GM21526 (cell line): ENCODE data around the gene ROGDI.

Experiments
- ATAC-seq: cut with Tn5 transposase; IDR thresholded peaks from one replicate; pipeline ENCODE4 v1.9.1; 2021; ENCODE audit warnings: moderate library complexity; ENCODE audit not compliant: unreplicated experiment, low FRiP score

ROGDI gene, protein sequence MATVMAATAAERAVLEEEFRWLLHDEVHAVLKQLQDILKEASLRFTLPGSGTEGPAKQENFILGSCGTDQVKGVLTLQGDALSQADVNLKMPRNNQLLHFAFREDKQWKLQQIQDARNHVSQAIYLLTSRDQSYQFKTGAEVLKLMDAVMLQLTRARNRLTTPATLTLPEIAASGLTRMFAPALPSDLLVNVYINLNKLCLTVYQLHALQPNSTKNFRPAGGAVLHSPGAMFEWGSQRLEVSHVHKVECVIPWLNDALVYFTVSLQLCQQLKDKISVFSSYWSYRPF

DNA sequence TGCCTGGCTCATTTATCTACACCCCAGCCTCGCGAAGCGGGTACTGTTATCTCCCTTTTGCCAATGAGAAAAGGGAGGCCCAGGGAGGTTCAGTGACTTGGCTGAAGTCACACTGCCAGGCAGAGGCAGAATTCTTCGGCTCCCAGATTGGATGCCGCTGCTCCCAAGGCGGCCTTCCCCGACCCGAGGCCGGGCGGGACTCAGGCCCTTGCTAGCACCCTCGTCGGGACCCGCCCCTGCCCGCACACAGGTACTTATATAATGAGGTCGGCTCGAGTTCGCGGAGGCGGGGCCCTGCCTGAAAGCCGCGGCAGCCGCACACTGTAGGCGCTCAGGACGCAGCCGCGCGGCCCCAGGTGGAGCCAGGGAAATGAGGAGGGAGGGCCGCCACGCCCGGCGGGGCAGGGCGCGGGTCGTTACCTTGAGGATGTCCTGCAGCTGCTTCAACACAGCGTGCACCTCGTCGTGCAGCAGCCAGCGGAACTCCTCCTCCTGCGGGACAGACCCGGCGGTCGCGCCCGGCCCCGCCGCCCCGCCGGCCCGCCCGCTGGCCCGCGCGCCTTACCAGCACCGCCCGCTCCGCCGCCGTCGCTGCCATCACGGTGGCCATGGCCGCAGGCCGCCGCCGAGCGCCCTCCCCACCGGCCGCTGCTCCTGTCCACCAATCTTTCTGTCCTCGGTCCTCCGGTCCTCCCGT, at the start of gene ROGDI:
Gene ROGDI (minus strand): TSS at position 672 of the 697 bp plus-strand sequence. CDS start 62 bp downstream, at position 610.
- ATAC-seq, result peak; percentile 59

DNA sequence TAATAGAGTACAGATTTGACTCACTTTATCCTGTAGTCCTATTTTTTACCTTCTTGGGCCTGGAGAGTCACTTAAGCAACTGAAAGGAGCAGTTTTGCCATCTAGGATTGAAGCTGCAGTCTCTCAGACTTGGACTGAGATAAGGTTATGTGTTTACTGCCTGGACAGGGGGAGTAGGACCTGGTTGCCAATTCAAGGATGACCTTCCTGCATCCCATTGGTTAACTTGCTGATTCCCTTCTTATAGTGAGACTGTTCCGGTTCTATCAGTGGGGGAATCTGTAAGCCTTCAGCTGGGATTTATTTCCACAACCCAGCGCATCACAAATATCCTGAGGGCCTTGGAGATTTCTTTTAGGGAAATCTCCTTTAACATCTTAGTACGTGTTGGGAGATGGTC, 47.8 kb upstream of the ROGDI start:
- no peak for ATAC-seq

DNA sequence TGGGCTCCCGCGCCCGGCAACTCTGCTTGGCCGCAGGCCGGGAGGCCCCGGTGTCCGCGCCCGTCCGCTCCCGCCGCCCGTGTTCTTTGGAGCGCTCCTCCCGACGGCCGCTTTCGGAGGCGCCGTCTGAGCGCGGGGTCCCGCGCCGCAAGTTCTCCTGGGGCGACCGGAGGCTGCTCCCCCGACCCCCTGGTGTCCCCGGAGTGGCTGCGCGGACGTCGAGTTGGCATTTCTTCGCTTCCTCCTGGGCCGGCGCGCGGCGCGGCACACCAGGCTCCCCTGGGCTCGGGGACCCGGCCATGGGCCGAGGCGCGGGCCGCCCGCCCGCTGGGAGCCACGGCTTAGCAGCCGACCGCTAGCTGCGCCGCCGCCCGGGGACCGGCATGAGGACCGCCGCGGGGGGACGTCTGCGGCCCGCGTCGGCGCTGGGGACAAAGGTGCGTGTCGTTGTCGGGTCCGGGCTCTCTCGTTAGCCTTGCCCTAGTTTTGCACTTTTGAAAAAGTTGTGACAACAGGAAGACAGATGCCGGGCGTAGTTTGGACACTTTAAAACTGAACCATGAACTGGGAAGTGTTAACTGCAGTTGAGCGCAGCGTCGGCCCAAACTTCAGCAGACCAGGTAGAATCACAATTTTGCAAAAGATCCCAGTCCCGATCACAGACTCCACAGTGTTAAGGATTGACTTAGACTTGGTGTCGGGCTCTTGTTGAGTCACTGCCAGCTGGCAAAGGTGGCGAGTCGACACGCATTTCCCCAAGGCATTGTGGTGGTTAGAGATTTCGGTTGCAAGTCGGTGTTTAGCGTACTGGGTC, 45.5 kb upstream of the ROGDI start:
- ATAC-seq, result peak; percentile 29

DNA sequence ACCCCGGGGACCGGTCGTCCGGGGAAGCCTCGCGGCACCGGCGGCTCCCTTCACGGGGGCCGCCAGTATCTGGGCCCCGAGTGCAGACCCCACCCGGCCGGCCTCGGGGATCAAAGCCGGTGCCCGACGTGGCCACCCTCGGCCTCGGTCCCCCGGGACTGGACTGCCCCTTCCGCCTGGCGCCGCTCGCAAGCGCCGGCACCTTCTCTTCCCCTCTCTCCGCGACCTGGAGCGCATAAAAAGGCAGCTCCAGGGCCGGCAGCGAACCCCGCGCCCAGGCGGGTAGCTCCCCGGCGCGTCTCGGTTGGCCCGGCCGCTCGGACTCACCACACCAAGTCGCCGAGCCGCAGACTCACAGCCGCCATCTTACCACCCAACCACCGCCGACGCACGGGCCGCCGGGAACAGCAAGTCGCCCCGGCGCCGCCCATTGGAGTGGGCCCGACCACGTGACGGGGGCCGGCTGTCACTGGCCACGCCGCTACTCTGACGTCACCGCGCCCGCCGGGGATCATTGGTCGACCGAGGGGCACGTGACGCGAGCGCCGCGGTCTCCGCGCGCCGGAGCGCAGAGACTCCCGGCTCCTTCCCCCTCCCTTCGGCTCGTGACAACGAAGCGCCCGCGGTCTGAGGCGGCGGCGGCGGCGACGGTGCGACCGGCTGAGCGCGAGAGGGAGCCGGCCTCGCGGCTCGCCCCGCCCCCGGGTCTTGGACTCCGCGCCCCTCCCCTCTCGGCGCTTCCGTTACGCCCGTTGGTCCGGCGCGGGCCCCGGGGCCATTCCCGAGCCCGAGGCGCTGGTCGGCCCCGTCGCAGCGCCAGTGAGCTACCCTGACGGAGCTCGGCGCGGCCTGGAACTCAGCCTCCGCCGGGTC, 44.7 kb upstream of the ROGDI start, which contains the start of the genes GLYR1 and UBN1:
Gene GLYR1 (minus strand): TSS at position 388 of the 873 bp plus-strand sequence. CDS start 23 bp downstream, at position 365.
Gene UBN1 (plus strand): TSS at position 581 of the 873 bp plus-strand sequence. CDS start 5,437 bp downstream, outside the sequence.
- peak; percentile 83 for ATAC-seq

DNA sequence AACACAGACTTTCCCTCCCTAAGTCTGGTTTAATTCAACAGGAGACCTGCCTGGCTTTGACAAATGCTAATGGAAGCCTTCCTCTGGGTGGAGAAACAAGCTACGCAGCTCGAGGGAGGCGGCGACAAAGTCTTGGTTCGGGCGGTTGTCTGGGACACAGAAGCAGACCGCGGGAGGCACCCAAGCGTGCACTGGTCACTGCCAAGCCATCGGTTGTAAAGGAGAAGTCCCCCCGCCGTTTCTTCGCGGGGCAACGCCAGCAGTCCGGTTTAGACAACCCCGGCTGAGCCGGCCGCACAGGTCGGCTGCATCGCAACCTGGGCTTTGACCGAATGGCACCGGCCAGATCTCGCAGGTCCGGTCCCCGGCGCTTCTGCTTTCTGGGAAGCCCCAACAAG, 44.1 kb upstream of the ROGDI start:
- peak; percentile 3 for ATAC-seq

DNA sequence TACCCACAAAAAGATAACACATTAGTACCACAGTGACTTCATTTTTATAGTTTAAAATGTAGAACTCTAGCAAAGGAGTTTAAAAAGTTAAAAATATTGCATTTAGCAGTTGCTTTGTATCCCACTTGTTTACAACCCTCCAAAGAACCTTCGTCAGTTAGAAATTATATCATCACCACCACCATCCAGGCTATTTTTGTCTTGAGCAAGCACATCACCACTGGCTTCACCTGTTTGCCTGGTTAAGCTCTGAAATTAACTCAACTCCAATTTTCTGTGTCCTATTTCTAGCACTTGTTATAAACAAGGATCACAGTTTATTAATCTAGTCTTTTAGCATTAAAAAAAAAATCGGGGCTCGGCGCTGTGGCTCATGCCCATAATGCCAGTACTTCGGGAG, 38.6 kb upstream of the ROGDI start:
- no peak for ATAC-seq

DNA sequence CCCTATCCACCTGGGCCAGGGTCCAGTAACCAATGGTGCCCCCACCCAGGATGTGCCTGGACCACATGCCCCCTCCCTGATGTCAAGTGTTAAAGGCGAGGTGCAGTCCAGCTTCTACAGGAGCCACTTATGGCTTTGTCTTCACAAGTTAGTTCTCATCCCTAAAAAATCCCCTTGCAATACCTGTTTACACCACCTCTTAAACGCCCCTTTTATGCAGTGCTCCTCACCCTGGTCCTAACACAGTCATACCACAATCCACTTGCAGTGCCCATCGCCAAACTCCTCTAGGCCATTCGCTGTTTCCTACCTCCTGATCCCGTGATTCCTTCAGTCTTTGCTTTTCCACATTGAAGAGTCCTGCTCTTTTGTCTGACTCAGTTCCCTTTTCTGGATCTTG, 37.5 kb upstream of the ROGDI start:
- no peak for ATAC-seq

DNA sequence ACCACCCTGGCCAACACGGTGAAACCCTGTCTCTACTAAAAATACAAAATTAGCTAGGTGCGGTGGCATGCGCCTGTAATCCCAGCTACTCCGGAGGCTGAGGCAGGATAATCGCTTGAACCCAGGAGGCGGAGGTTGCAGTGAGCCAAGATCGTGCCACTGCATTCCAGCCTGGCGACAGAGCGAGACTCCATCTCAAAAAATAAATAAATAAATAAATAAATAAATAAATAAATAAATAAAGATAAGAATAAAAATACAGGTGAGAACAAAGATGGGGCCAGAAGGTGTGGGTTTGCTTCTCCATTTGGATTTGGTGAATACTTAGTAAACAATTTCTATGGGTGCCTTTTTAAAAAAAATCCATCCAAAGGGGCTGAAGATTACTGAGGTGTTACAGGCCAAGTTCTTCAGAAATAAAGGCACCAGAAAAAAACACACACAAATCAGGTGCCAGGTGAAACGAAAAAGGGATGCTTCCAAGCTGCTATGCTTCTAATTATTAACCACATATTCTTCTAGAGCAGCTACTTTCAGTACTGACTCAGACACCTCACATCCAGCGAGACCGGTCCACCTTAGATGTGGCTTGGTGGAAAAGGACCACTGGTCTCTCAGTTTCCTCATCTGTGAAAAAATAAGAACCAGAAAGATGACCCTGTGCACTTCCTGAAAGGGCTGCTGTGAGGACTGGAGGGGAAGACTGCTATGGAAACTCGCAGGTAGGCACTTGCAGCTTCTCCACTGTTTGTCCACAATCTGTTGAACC, 35.5 kb upstream of the ROGDI start:
- ATAC-seq, result no peak

DNA sequence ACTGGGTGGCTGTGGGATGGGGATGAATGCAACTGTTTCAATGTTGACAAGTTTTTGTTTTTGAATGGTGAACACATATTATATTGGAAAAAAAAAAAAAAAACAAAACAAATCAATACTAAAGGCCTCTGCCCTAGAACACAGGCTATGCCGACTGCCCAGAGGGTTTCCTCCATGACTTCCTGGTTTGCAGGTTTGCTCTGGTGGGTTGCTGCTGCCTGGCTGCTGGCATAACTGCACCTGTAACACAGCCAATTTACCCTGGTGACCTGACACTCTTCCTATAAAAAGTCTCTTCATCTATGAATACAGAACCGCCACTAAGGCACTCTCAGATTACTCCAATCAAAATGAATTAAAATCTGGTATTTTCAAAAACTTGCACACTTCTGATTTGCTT, 34.3 kb upstream of the ROGDI start:
- no peak for ATAC-seq

DNA sequence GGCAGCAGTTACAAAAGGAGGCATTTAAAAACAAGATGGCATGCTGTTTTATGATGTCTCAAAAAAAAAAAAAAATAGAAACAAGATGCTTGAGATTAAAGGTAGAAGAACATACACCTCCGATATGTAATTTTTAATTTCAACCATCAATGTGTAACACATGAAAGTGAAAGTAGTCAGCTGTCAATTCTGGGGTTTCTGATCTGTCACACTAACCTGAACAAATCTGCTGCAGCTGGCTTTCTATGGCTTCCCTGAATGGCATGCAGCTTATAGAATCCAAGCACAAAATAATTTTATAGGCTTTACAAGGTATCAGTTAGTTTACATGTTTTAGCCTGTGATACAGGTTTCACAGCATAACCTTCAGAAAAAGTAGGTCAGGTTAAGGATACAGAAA, 31.2 kb upstream of the ROGDI start:
- no peak for ATAC-seq

DNA sequence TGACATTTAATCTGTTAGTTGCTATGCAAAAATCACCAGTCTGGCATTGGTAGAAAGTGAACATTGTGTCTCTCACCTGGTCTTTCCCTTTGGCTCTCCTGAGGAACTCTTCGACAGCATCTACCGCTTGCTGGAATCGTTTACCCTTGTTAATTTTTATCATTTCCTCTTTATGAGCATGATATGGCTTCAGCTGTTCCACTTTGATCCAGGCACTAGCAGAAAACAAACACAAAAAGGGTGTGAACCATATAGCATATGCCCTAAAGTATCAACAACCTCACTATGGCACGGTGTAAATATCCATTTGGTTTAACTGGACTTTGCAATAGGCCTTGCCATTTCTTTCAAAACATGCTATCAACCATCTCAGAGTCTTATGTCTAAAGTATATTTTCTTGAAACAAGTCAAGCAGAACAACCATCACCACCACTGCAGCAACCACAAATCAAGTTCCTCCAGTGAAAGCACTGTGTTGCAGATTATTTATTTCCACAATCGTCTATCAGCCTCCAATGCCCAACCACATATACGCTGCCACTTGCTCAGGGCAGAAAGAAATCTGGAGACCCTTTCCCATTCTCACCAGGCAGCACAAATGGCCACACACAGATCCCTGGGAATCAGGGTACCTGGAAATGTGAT, 30.4 kb upstream of the ROGDI start:
- ATAC-seq, result no peak

DNA sequence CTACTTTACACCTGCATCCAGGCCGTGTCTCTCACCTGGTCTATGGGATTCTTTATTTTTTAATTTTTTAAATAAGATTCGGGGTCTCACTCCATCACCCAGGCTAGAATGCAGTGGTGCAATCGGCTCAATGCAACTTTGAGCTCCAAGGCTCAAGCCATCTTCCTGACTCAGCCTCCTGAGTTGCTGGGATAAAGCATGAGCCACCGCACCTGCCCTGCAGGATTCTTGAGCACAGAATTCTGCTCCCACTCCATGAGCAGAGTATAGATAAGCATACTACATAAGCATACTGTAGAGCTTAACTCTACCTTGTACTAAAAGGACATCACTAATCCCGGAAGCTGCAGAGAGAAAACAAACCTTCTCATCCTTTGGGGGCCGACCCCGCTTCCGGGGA, 29.2 kb upstream of the ROGDI start:
- no peak for ATAC-seq

DNA sequence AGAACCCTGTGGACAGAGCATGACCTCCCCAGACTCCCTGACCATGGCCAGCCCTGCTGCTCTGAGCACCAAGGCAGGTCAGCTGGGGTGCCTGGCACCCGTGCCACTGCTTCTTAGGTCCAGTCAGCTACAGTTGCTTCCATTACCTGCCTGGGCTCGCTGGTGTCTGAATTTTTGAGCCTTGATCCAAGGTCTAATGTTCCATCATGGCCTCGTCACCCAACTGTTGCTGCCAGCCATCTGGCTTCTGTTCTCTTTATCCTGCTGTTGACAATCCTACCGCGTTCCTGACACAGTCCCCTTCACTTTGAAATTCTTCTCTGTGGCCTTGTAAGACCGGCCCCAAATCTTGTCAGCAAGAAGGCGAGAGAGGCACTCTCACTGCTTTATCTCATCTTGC, 28.0 kb upstream of the ROGDI start:
- ATAC-seq, result no peak

DNA sequence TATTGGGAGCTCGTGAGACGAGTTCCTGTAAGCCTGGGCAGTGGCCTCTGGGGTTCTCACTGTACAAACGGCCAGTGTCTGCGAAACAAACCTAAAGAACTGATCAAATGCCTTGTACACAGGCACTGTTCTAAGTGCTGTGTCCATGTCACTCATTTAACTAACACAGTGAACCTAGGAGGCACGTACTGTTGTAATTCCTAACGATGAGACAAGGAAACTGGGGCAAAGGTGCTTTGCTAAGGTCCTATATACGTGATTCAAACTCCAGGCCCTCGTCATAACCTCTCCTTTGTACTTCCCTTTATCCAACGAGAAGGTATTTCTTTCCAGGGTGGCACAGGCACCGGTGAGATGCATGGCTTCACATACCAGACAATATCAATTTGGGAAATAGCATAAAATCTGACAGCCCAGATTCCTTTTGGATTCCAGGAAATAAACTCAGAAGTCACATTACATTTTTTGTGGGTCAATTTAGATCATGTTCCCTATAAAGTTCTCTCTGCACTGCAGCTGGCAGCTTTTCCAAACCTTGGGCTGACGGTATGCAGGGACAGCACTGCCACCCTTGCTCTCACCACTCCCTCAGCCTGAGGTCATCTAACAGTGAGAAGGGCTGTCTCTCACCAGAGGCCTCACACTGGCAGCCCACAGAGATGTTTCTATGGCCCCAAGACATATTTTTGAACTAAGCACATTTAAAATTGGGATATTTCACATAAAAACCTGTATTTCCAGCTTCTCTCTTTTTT, 26.3 kb upstream of the ROGDI start:
- no peak for ATAC-seq

DNA sequence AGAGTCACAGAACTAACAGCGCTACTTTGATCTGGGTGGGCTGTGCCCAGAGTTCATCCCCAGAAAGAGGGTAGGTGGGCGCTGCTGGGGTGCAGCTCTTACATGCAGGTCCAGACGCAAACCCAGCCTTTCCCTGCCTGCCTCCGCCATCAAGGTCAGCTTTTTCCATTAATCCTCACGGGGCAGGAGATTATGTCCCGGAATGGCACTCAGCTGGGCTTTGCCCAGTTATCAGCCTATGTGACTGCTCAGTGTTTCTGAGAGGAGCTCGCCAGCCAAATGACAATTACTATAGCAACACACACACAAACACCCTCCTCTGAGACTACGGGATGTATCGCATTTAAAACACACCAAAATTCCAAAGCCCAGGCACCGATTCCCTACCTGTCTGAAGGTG, 24.5 kb upstream of the ROGDI start:
- ATAC-seq, result no peak

DNA sequence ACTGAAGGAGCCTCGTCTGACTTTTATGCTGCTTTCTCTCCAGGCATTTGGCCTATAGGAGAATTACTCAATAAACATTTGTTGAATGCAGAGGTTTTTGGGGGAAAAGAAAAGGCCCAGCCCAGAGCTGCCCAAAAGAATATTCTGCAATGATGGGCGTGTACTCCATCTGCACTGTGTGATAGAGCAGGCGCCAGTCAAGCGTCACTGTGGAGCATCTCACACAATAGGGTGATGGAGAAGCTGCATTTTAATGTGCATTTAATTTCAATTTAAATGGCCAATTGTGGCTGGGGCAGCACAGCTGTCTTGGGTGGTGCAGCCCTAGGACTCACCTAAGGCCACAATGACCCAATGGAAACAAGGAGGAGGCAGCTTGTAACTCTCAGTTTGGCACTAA, 24.1 kb upstream of the ROGDI start:
- no peak for ATAC-seq

DNA sequence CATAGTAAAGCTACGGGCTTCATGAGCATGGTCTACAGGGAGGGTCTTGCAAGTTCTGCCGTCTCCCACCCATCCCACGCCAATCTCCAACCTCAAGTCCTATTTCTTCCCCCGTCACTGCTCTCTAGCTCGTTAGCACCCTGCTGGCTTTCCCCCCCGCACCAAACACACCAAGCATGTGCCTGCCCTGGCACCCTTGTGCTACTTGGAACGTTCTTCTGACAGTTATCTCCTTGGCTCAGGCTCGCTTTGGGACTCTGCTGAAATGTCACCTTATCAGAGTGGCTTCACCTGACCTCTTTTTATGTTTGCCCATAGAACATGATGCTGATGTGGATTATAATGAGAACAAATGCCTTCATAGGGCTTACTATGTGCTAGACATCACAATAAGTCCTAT, 22.8 kb upstream of the ROGDI start:
- no peak for ATAC-seq

DNA sequence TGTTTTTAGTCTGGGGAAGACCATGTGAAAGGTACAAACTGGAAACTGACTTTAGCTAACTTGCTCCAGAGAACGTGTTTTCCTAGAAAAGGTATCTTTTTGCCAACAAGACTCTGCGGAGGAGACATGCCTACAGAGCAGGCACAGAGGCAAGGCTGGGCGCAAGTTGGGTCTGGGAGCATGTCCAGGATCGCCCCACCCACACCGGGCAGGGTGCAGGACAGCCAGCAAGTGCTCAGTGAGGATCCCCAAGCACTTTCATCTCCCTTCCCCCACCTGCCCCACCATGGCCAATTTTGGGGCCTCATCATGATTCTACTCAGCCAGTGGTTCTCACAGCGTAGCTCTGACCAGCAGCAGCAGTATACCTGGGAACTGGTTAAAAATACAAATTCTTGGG, 18.2 kb upstream of the ROGDI start:
- ATAC-seq, result no peak
